Memory B cell (primary cell): Measurements from ENCODE around the gene GRIK5.
A peak's percentile ranks its signal among the peaks of the same experiment; 100 is the strongest.
"Not testable (repeated sequence)": the region's sequence is repeated elsewhere in the genome, so short reads cannot be mapped to it uniquely, and the experiment has no call there.

Experiments used
- ATAC-seq: fragments of 150-1000 bp; cut with Tn5 transposase; 2 replicates; pipeline ENCODE4 v1.10.0; 2021; ENCODE audit warnings: low read depth, mild to moderate bottlenecking, moderate library complexity
- DNase-seq, 2 donors: peaks; one replicate each; pipeline ENCODE4 v3.0.0; 2022; ENCODE audit warnings: low spot score in 2 of 2
- H3K27ac Mint-ChIP-seq: one replicate; pipeline ENCODE4 v1.8.0; 2022; ENCODE audit warnings: mild to moderate bottlenecking, moderate library complexity, mixed read lengths
- H3K27me3 Mint-ChIP-seq: one replicate; pipeline ENCODE4 v1.8.0; 2022; ENCODE audit warnings: mixed read lengths
- H3K36me3 Mint-ChIP-seq: one replicate; pipeline ENCODE4 v1.8.0; 2022; ENCODE audit warnings: mild to moderate bottlenecking, mixed read lengths
- H3K4me1 Mint-ChIP-seq: one replicate; pipeline ENCODE4 v1.8.0; 2022; ENCODE audit warnings: mixed read lengths
- H3K4me3 Mint-ChIP-seq: one replicate; pipeline ENCODE4 v1.8.0; 2022; ENCODE audit warnings: mild to moderate bottlenecking, moderate library complexity, mixed read lengths
- H3K9me3 Mint-ChIP-seq: one replicate; pipeline ENCODE4 v1.8.0; 2022; ENCODE audit warnings: mixed read lengths

Gene GRIK5

DNA sequence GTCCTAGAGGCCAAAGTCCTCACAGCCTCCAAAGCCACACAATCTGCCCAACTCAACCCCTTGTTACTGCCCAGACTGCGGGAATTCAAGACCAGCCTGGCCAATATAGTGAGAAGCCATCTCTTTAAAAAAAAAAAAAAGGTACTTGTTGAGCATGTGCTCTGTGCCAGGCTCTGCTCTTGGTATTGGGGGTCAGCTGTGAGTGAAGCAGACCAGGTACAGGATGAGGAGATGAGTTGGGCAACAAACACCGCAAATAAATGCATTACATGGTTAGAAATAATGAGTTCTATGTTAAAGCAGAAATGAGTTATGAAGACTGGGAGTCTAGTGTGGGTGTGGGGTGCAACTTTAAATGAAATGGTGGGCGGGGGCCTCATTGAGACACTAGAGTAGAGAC, 9.9 kb downstream of the GRIK5 start:
- H3K4me1 Mint-ChIP-seq: no peaks in the 10 kb centered on the region
- H3K9me3 Mint-ChIP-seq: no peaks in the 10 kb centered on the region
- no peak for DNase-seq
- ATAC-seq: no peak
- peaks cover 26% of the 10 kb centered on the region for H3K27me3 Mint-ChIP-seq
- no peak overlapping the region for H3K27ac Mint-ChIP-seq
- no peak overlapping the region for H3K4me3 Mint-ChIP-seq
- peaks cover 2% of the 10 kb centered on the region for H3K36me3 Mint-ChIP-seq

DNA sequence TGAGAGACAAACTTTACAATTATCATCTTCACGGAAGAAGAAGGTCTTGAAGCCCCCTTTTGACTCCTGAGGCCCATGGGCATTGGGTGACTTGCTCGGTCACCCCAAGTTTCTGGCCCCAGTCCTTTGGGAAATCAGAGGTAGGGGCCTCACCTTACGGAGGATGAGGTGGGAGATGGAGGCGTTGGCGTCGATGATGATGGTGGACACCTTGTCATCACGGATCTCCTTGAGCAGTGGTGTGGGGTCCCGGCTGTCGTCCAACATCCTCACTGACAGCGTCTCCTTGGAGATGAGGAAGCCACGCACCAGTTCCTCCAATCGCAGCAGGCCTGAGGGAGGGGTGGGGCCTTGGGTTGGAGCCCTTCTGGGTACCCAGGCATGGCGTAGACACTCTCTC, 10.8 kb downstream of the GRIK5 start:
- Mint-ChIP-seq H3K27ac (no peak overlapping the region), H3K9me3 (no peaks in the 10 kb centered on the region), H3K36me3 (peaks cover 2% of the 10 kb centered on the region), H3K4me3 (no peak overlapping the region), H3K4me1 (no peaks in the 10 kb centered on the region), H3K27me3 (peaks cover 19% of the 10 kb centered on the region)
- no peak for DNase-seq
- no peak for ATAC-seq

DNA sequence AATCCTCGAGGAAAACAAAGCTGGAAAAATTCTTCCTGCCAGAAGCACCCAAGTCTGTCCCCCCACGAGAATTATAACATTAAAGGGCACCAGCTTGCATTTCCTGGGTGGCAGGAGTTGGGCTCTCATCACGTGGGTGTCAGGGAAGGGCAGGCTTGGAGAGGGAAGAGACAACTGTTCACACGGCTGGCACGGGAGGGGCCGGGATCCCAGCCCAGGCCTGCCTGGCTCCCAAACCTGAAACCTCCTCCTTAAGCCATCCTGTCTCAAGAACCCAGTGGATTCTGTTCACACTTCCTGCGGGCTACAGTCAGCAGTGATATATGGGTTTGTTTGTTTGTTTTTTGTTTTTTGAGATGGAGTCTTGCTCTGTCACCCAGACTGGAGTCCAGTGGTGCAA, 12.2 kb downstream of the GRIK5 start:
- H3K27me3 Mint-ChIP-seq: peaks cover 17% of the 10 kb centered on the region
- ATAC-seq: no peak
- H3K9me3 Mint-ChIP-seq: no peaks in the 10 kb centered on the region
- no peaks in the 10 kb centered on the region for H3K4me1 Mint-ChIP-seq
- no peak overlapping the region for H3K27ac Mint-ChIP-seq
- peaks cover 2% of the 10 kb centered on the region for H3K36me3 Mint-ChIP-seq
- H3K4me3 Mint-ChIP-seq: no peak overlapping the region
- no peak for DNase-seq

DNA sequence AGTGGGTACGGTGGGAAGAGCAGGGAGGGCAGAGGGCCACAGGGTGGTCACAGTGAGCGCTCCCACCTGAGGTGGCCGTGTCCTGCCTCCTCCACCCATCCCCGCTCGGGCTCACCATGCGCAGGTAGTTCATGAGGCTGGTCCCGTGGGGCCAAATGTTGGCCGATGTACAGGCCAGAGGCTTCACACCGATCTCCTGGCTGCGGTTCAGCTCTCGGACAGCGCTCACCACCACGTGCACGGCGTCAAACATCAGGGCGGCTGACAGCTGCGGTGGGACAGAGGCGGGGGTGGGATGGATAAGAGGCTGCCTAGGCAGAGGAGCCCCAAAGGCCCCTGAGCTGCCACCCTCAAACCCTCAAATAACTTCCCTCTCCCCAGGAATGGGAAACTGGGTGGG, 15.8 kb downstream of the GRIK5 start:
- no peaks in the 10 kb centered on the region for H3K36me3 Mint-ChIP-seq

DNA sequence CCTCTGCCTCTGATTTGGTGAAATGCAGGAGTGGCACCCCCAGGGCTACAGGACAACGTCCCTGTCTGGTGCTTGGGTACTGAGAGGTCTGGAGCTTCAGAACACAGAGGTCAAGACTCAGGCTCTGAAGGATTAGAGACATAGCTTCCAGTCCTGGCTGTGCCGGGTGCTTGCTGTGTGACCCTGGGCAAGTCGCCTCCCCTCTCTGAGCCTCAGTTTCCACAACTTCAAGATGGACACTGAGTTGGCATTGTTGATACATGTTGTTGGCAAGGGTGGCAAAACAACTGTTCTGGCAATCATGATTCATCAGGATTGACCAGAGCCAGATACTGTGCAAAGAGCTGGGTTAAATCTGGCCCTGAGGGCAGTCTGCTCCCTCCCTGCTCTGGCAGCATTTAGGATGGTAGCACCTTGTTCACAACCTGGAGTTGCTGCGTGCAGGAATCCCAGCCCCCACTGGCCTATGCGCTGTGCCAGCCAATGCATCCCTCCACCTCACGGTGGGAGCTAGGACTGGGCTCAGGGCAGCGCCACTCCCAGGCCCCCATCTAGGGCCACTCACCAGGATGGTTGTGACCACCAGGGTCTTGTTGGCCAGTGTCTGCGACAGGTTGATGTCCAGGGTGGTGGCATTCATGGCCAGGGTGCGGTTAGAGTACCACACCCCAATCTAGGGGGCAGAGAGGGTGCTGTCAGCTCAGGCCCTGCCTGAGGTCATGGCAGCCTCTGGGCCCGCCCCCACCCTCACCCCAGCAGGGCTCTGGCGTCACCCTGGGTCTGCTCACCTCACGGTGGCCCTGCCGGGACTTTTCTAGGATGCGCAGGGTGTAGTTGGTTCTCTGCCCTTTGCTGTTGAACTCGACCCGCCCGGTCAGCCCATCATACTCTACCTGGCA, 16.7 kb downstream of the GRIK5 start:
- no peaks in the 10 kb centered on the region for H3K36me3 Mint-ChIP-seq
- ATAC-seq (no peak), DNase-seq (no peak)
- H3K4me3 Mint-ChIP-seq: no peak overlapping the region
- peaks cover 8% of the 10 kb centered on the region for H3K4me1 Mint-ChIP-seq
- H3K27me3 Mint-ChIP-seq: peaks cover 5% of the 10 kb centered on the region
- no peaks in the 10 kb centered on the region for H3K9me3 Mint-ChIP-seq
- no peak overlapping the region for H3K27ac Mint-ChIP-seq

More for the DNA sequence above, 15.8 kb downstream of the GRIK5 start:
- ATAC-seq (no peak), DNase-seq (no peak)
- no peaks in the 10 kb centered on the region for H3K9me3 Mint-ChIP-seq
- no peak overlapping the region for H3K27ac Mint-ChIP-seq
- peaks cover 7% of the 10 kb centered on the region for H3K27me3 Mint-ChIP-seq
- H3K4me3 Mint-ChIP-seq: no peak overlapping the region
- H3K4me1 Mint-ChIP-seq: peaks cover 3% of the 10 kb centered on the region

DNA sequence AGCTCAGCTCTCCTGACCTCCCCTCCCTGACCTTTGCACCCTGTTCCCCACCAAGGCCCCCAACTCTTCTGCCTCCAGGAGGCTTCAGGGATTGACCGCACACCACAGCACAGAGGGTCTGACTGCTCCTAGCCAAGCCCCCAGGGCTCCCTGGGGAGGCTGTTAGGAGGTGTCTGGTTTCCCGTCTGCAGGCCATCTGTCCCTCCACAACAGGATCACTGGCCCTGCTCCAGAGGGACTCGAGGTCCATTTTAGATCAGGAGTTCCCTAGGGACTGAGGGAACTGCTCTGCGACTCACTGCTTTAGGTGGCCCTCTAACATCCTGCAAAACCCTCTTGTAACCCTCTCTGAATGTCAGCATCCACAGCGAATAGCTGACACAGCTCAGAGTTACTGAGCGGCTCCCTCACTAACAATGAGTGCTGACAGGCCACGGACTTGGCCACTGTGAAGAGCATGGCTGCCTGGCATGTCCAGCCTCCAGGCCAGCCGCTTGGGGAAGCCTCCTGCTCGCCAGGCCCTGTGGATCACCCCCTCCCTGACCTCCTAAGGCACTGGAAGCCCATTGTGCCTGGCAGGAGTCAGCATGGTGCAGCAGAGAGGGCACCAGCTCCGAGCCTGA, 17.7 kb downstream of the GRIK5 start:
- Mint-ChIP-seq H3K4me1 (peaks cover 8% of the 10 kb centered on the region), H3K36me3 (no peaks in the 10 kb centered on the region), H3K27ac (no peak overlapping the region), H3K4me3 (no peak overlapping the region), H3K9me3 (no peaks in the 10 kb centered on the region), H3K27me3 (peaks cover 5% of the 10 kb centered on the region)
- DNase-seq: no peak
- ATAC-seq: no peak

DNA sequence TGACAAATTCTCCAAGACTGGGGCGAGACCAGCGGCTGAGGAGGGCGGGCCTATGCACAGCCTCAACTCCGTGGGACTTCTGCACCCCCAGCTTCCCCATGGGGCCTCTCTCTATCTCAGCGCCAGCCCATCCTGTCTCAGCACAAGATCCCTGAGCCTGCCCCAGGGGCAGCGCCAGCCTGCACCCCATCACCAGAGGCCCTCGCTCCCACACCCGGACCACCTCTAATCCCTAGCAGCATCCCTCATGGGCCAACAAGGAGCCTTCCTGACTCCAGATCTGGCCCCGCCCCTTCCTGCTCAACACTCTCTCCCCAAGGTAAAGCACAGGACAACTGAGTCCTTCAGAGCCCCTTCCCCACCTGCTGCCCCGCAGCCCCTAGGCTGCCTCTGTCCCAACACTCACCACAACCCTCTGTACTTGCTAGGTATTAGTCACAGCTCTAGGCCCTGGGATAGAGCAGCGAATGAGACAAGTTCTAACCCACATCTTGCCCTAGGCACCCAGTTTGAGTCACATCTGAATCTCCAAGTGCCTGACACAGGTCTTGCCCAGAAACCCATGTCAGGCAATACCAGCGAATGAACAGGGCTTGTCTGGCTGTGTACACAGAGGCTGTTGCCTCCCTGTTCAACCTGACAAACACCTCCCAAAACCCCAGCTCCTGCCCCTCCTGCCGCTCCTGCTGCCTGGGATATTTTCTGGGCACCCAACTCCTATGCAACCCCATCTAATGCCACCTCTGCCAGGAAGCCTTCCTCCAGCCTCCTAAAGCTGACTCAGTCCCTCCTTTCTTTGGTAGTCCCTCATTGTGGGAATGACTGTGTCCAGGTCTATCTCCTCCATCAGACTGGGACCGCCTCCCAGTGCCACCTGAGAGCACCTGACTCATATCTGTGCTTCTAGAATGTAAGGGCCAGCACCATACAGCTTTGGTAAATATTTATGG, 18.6 kb downstream of the GRIK5 start:
- no peak overlapping the region for H3K4me3 Mint-ChIP-seq
- DNase-seq: no peak
- peaks cover 8% of the 10 kb centered on the region for H3K4me1 Mint-ChIP-seq
- no peaks in the 10 kb centered on the region for H3K36me3 Mint-ChIP-seq
- ATAC-seq: no peak
- H3K9me3 Mint-ChIP-seq: no peaks in the 10 kb centered on the region
- peaks cover 5% of the 10 kb centered on the region for H3K27me3 Mint-ChIP-seq
- H3K27ac Mint-ChIP-seq: no peak overlapping the region

DNA sequence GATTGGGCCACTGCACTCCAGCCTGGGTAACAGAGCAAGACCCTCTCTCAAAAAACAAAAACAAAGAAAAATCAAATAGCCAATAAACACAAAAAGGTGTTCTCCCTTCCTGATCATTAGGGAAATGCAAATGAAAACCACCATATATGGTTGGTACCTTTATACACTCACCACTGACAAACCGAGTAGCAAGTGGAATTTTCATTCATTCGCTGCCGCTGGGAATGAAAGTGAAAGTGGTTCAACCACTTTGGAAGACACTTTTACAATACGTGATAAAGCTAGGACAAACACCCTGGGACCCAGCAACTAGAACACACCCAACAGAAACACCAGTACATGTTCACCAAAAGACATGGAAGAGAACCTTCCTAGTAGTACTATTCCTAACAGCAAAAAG, 21.0 kb downstream of the GRIK5 start:
- Mint-ChIP-seq H3K4me3 (peak overlapping the region; percentile 68), H3K27me3 (peaks cover 12% of the 10 kb centered on the region), H3K4me1 (peaks cover 8% of the 10 kb centered on the region), H3K9me3 (no peaks in the 10 kb centered on the region), H3K27ac (no peak overlapping the region), H3K36me3 (no peaks in the 10 kb centered on the region)
- no peak for DNase-seq
- ATAC-seq: peak; percentile 48

DNA sequence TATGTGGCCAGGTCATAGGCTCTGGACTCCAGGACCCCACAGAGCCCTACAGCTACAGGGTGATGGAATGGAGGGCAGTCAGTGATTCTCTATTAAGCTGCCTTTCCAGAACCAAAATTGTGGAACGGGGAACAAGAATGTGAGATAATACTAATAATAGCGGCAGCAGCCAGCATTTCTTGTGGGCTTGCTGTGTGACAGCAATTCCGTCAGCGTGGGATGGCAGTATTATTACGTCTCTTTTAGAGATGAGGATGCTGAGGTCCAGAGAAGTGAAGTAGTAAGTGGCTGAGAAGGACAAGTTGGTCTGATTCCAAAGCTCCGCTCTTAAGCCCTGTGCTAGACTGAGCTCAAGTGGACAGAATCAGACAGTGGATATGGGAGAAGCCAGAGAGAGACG, 24.4 kb downstream of the GRIK5 start:
- Mint-ChIP-seq H3K27ac (no peak overlapping the region), H3K4me3 (no peak overlapping the region), H3K4me1 (peaks cover 8% of the 10 kb centered on the region), H3K9me3 (no peaks in the 10 kb centered on the region), H3K27me3 (peaks cover 22% of the 10 kb centered on the region), H3K36me3 (no peaks in the 10 kb centered on the region)
- ATAC-seq (no peak), DNase-seq (no peak)

DNA sequence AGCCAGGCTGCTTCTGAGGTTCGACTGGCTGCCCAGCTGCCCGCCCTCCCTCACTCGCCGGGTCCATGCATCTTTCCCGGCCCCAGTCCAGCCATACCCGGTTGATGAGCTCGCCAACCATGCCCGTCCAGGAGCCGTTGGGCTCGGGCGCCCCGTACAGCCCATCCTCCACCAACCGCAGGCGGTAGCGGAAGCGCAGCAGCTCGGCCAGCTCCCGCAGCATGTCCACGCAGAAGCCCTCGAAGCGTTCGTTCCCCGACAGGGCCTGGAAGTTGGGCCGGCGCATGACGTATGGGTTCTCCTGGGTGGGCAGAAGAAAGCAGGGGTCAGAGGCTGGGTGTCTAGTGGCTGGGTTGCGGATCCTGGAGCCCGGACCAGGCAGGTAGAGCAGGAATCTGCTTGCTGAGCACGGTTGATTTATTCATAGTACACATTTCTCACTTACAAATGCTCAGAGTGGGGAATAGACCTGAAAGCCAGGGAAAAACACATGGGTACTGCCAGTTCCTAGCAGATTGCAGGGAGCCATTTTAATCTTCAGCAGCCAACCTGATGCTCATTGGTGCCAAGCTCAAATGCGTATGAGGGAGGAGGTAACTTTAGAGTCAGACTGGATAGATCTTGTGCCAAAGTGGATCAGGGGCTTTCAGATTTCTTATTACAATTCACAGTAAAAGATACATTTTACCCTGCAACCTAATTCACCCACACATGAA, 27.4 kb downstream of the GRIK5 start:
- H3K9me3 Mint-ChIP-seq: no peaks in the 10 kb centered on the region
- ATAC-seq: no peak
- peaks cover 22% of the 10 kb centered on the region for H3K27me3 Mint-ChIP-seq
- no peak overlapping the region for H3K27ac Mint-ChIP-seq
- DNase-seq: no peak
- H3K4me1 Mint-ChIP-seq: no peaks in the 10 kb centered on the region
- no peaks in the 10 kb centered on the region for H3K36me3 Mint-ChIP-seq
- no peak overlapping the region for H3K4me3 Mint-ChIP-seq

DNA sequence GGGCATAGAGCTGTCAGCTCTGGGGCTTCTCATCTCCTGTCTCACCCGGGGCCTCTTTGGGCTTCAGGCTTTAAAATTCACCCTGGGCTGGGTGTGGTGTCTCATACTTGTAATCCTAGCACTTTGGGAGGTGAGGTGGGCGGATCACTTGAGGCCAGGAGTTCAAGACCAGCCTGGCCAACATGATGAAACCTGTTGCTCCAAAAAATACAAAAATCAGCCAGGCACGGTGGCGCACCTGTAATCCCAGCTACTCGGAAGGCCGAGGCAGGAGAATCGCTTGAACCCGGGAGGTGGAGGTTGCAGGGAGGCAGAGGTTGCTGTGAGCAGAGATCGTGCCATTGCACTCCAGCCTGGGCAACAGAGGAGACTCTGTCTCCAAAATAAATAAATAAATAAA, 29.5 kb downstream of the GRIK5 start:
- not testable (repeated sequence) for H3K36me3 Mint-ChIP-seq, H3K4me1 Mint-ChIP-seq, H3K9me3 Mint-ChIP-seq, DNase-seq, H3K27ac Mint-ChIP-seq, ATAC-seq, H3K4me3 Mint-ChIP-seq
- peaks cover 19% of the 10 kb centered on the region for H3K27me3 Mint-ChIP-seq

DNA sequence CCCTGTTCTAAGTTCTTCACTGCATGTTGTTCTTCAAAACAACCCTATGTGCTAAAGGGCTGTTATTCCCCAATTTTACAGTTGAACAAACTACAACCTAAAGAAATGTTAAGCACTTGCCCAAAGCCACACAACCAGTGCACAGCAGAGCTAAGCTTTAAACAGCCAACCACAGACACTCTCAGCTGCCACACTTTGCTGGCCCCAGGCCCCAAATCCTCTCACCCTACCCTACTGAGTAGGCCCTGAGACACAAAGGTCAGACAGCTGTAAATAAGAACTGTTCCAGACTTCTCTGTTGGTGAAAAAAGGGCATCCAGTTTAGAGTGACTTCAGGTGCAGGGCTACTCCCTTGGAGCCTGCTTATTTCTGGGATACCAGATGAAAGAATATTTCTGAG, 30.0 kb downstream of the GRIK5 start:
- Mint-ChIP-seq H3K36me3 (no peaks in the 10 kb centered on the region), H3K27me3 (peaks cover 18% of the 10 kb centered on the region), H3K4me3 (no peak overlapping the region), H3K9me3 (no peaks in the 10 kb centered on the region), H3K4me1 (no peaks in the 10 kb centered on the region), H3K27ac (no peak overlapping the region)
- ATAC-seq (no peak), DNase-seq (no peak)

DNA sequence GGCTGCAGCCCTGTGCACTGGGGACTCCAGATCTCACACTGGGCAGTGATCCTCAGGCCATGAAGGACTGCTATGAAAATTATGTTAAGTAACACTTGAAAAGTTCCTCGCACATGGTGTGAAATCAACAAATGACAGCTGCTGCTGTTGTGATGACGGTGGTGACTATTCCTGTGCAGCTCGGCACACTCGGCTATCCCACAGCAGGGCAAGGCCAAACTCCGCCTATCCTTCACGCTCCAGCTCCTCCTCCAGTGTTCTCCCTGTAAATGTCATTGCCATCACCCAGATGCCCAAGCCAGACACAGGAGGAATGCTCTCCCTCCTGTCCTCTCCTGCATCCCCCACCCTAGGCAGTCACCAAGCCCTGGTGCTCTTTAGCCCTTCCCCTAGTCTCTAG, 31.3 kb downstream of the GRIK5 start:
- Mint-ChIP-seq H3K27me3 (peaks cover 13% of the 10 kb centered on the region), H3K27ac (no peak overlapping the region), H3K4me1 (peaks cover 4% of the 10 kb centered on the region), H3K36me3 (no peaks in the 10 kb centered on the region), H3K4me3 (no peak overlapping the region), H3K9me3 (no peaks in the 10 kb centered on the region)
- ATAC-seq (no peak), DNase-seq (no peak)
